Effector memory CD8-positive, alpha-beta T cell (primary cell): ENCODE measurements around the gene MYOM1.
"Not testable (repeated sequence)": the region's sequence is repeated elsewhere in the genome, so short reads cannot be mapped to it uniquely, and the experiment has no call there.

ENCODE experiments used
- ATAC-seq: fragments of 150-1000 bp; cut with Tn5 transposase; replicated peaks from 2 replicates; pipeline ENCODE4 v1.10.0; 2021; ENCODE audit warnings: mild to moderate bottlenecking, moderate library complexity
- DNase-seq, 3 experiments: peaks; one replicate each; pipeline ENCODE4 v3.0.0; 2021
- H3K27ac Mint-ChIP-seq, 2 donors: one replicate each; pipeline ENCODE4 v1.8.0; 2022; ENCODE audit warnings: mild to moderate bottlenecking in 2 of 2, mixed read lengths in 2 of 2, moderate library complexity in 2 of 2
- H3K27me3 Mint-ChIP-seq, 2 donors: one replicate each; pipeline ENCODE4 v1.8.0; 2022; ENCODE audit warnings: mixed read lengths in 2 of 2
- H3K36me3 Mint-ChIP-seq: one replicate; pipeline ENCODE4 v1.8.0; 2022; ENCODE audit warnings: mild to moderate bottlenecking, moderate library complexity, mixed read lengths; ENCODE audit not compliant: insufficient read depth
- H3K4me1 Mint-ChIP-seq, 2 donors: one replicate each; pipeline ENCODE4 v1.8.0; 2022; ENCODE audit warnings: low read depth in 2 of 2, mixed read lengths in 2 of 2
- H3K4me3 Mint-ChIP-seq, 2 donors: one replicate each; pipeline ENCODE4 v1.8.0; 2022; ENCODE audit warnings: mild to moderate bottlenecking in 2 of 2, mixed read lengths in 2 of 2, moderate library complexity in 2 of 2
- H3K9me3 Mint-ChIP-seq, 2 donors: one replicate each; pipeline ENCODE4 v1.8.0; 2022; ENCODE audit warnings: mixed read lengths in 2 of 2

MYOM1 gene

DNA sequence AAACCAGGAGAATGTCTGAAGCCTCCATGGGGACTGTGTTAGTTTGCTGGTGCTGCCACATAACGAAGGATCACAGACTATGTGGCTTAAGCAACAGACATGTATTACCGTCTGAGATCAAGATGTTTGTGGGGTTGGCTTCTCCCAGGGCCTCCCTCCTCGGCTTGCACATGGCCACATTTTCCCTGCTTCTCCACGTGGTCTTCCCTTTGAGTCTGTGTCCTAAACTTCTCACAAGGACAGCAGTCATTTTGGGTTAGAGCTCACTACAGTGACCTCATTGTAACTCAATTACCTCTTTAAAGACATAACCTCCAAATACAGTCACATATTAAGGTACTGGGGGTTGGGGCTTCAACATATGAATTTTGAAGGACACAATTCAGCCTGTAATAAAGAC is 162.2 kb downstream of the MYOM1 start:
- Mint-ChIP-seq H3K4me3 (no peak overlapping the region), H3K36me3 (peaks cover 18% of the 10 kb centered on the region), H3K27ac (peak overlapping the region; percentile 95 to 100), H3K9me3 (no peaks in the 10 kb centered on the region), H3K27me3 (peaks cover 0 to 4% of the 10 kb centered on the region in 2 donors), H3K4me1 (peaks cover 47 to 58% of the 10 kb centered on the region in 2 donors)
- ATAC-seq (no peak), DNase-seq (no peak)

DNA sequence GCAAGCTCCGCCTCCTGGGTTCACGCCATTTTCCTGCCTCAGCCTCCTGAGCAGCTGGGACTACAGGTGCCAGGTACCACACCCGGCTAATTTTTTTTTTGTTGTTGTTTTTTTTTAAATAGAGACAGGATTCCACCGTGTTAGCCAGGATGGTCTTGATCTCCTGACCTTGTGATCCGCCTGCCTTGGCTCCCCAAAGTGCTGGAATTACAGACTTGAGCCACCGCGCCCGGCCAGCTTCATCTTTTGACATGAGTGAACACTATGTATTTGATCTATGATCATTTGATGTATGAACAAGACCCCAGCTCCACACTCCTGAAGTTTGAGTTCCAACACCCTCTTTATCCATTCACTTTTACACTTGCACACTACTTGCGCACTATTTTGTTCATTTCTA is 163.5 kb downstream of the MYOM1 start:
- H3K9me3 Mint-ChIP-seq: no peaks in the 10 kb centered on the region
- no peak for DNase-seq
- H3K4me3 Mint-ChIP-seq: peak overlapping the region in 1 of 2 donors; percentile 32
- peaks cover 0 to 4% of the 10 kb centered on the region in 2 donors for H3K27me3 Mint-ChIP-seq
- ATAC-seq: no peak
- peak overlapping the region; percentile 95 to 100 for H3K27ac Mint-ChIP-seq
- peaks cover 12% of the 10 kb centered on the region for H3K36me3 Mint-ChIP-seq
- H3K4me1 Mint-ChIP-seq: peaks cover 43 to 52% of the 10 kb centered on the region in 2 donors

DNA sequence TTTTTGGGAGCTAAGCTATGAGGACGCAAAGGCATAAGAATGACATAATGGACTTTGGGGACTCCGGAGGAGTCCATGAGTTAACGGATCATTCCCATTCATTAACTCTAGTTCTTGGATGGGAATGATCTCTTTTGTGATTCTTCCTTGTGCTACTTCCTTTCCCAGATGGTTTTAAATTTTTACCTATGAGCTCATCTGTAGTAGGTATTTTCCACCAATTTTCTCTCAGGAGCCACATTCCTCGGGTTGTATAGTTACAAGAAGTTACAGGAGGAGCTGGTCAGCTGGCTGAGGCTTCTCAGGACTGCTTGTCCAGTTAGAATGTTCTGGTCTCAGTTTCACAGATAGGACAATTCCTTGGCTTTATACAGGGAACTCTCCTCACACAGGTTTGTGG is 164.0 kb downstream of the MYOM1 start:
- Mint-ChIP-seq H3K9me3 (no peaks in the 10 kb centered on the region), H3K27ac (peak overlapping the region in 1 of 2 donors; percentile 95), H3K4me1 (peaks cover 38 to 47% of the 10 kb centered on the region in 2 donors), H3K4me3 (no peak overlapping the region), H3K27me3 (peaks cover 0 to 4% of the 10 kb centered on the region in 2 donors), H3K36me3 (peaks cover 7% of the 10 kb centered on the region)
- ATAC-seq: no peak
- DNase-seq: no peak

DNA sequence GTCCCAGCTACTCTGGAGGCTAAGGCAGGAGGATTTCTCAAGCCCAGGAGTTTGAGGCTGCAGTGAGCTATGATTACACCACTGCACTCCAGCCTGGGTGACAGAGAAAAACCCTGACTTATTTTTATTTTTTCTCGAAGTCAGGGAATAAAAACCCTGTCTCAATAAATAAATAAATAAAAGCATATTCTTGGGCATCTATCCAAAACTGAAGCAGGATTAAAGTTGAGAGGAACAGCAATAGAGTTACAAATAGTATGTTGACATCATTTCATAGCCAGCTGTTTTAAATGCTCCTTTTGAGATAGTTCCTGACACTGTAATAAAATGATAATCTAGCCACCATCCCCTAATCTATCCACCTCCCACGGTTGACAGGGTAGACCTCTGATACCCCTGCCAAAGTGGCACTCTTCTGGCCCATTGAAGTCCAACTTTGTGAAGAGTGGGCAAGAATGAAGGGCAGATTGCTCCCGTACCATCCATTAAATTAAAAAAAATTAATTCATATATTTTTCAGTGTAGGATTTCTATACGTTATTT is 164.5 kb downstream of the MYOM1 start:
- Mint-ChIP-seq H3K4me3 (no peak overlapping the region), H3K4me1 (peaks cover 33 to 41% of the 10 kb centered on the region in 2 donors), H3K27ac (no peak overlapping the region), H3K9me3 (no peaks in the 10 kb centered on the region), H3K36me3 (peaks cover 2% of the 10 kb centered on the region), H3K27me3 (peaks cover 0 to 4% of the 10 kb centered on the region in 2 donors)
- ATAC-seq: no peak
- DNase-seq: no peak

DNA sequence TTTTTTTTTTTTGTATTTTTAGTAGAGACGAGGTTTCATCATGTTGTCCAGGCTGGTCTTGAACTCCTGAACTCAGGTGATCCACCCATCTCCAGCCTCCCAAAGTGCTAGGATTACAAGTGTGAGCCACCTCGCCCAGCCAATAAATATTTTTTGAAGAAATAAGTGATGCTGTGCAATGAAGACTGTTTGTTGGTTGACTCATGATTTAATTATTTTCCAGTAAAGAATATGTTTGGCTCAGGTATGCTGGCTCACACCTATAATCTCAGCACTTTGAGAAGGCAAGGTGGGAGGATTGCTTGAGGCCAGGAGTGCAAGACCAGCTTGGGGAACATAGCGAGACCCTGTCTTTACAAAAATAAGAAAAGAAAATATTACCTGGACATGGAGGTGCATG is 165.0 kb downstream of the MYOM1 start:
- Mint-ChIP-seq H3K4me1 (peaks cover 31 to 39% of the 10 kb centered on the region in 2 donors), H3K36me3 (no peaks in the 10 kb centered on the region), H3K27me3 (peaks cover 0 to 4% of the 10 kb centered on the region in 2 donors), H3K9me3 (no peaks in the 10 kb centered on the region), H3K4me3 (no peak overlapping the region), H3K27ac (peak overlapping the region in 1 of 2 donors; percentile 20)
- DNase-seq (no peak), ATAC-seq (no peak)

DNA sequence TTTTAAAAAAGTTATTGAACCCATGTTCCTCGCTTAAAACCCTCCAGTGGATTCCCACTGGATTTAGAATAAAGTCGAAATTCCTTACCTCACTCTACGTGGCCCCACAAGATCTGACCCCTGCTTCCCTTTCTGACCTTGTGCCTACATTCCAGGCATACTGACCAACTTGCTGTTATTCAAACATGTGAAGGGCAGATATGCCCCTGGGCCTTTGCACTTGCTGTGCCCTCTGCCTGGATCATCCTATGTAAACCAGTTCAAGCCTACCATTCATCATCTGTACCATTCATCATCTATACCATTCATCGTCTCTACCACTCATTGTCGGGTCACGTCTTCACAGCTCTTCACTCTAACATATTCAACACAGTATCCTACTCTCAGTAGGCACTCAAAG is 165.6 kb downstream of the MYOM1 start:
- no peaks in the 10 kb centered on the region for H3K36me3 Mint-ChIP-seq
- ATAC-seq: no peak
- H3K4me3 Mint-ChIP-seq: no peak overlapping the region
- H3K27ac Mint-ChIP-seq: peak overlapping the region in 1 of 2 donors; percentile 20
- peaks cover 31 to 34% of the 10 kb centered on the region in 2 donors for H3K4me1 Mint-ChIP-seq
- DNase-seq: no peak
- H3K27me3 Mint-ChIP-seq: peaks cover 0 to 4% of the 10 kb centered on the region in 2 donors
- no peaks in the 10 kb centered on the region for H3K9me3 Mint-ChIP-seq

DNA sequence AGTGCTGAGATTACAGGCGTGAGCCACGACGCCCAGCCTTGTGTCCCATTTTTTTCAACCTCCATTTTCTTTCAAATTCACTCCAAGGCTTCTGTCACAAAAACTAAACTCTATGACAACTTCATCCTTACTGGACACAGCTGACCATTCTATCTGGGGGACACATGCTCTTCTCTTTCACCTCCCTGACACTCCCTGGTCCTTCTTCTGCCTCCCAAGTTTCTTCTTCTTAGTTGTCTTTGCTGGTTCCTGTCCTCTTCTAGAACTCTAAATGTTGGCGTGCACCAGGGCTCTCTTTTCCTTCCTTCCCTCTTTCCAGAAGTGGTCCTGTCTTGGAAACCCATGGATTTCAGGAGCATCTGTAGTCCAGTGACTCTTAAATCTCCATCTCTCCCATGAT is 166.7 kb downstream of the MYOM1 start:
- ATAC-seq: no peak
- peaks cover 0 to 4% of the 10 kb centered on the region in 2 donors for H3K27me3 Mint-ChIP-seq
- H3K36me3 Mint-ChIP-seq: no peaks in the 10 kb centered on the region
- no peaks in the 10 kb centered on the region for H3K9me3 Mint-ChIP-seq
- H3K27ac Mint-ChIP-seq: peak overlapping the region in 1 of 2 donors; percentile 77
- H3K4me1 Mint-ChIP-seq: peaks cover 21 to 25% of the 10 kb centered on the region in 2 donors
- H3K4me3 Mint-ChIP-seq: no peak overlapping the region
- DNase-seq: no peak

DNA sequence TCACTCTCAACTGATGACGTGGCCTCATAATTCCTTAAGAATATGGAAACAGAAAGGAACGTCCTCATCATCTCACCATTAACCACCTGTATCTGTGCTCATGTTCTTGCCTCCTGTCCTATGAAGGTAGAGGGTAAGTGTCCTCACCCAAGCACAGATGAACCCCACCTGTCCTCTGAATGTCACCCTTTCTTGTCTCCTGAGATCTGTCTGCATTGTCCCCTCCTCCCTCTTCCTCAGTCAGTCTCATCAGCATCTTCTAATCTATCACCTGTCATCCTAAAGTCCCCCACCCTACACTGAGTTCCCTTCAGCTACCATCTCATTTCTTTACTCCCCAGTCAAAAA is 167.4 kb downstream of the MYOM1 start:
- no peak for ATAC-seq

DNA sequence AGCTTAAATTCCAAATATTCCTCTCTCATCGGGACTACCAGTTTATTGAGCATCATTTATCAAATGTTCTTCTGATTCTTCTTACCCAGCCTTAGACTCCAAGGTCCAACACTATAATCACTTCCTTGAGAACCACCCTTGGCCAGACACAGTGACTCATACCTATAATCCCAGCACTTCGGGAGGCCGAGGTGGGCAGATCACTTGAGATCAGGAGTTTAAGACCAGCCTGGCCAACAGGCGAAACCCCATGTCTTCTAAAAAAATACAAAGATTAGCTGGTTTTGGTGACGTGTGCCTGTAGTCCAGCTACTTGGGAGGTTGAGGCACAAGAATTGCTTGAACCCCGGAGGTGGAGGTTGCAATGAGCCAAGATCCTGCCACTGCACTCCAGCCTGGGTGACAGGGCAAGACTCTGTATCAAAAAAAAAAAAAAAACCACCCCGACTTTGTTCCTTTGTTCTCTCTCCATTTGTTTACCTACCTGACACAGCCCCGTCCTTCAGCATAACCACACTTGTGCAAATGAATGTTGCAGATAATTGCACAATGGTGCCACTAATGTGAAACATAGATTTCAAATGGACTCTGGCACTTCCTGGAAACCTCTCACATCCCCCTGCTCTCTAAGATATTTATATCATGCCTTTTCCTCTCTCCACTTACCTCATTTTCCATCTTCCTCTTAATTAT is 167.9 kb downstream of the MYOM1 start:
- no peaks in the 10 kb centered on the region for H3K36me3 Mint-ChIP-seq
- no peak for DNase-seq
- H3K4me3 Mint-ChIP-seq: no peak overlapping the region
- peaks cover 11 to 13% of the 10 kb centered on the region in 2 donors for H3K4me1 Mint-ChIP-seq
- no peaks in the 10 kb centered on the region for H3K9me3 Mint-ChIP-seq
- H3K27ac Mint-ChIP-seq: peak overlapping the region; percentile 1 to 10
- peaks cover 0 to 4% of the 10 kb centered on the region in 2 donors for H3K27me3 Mint-ChIP-seq
- ATAC-seq: no peak

More for the DNA sequence above, 167.4 kb downstream of the MYOM1 start:
- Mint-ChIP-seq H3K4me3 (no peak overlapping the region), H3K36me3 (no peaks in the 10 kb centered on the region), H3K27me3 (peaks cover 0 to 4% of the 10 kb centered on the region in 2 donors), H3K4me1 (peaks cover 14 to 18% of the 10 kb centered on the region in 2 donors), H3K27ac (peak overlapping the region in 1 of 2 donors; percentile 10), H3K9me3 (no peaks in the 10 kb centered on the region)
- DNase-seq: no peak

DNA sequence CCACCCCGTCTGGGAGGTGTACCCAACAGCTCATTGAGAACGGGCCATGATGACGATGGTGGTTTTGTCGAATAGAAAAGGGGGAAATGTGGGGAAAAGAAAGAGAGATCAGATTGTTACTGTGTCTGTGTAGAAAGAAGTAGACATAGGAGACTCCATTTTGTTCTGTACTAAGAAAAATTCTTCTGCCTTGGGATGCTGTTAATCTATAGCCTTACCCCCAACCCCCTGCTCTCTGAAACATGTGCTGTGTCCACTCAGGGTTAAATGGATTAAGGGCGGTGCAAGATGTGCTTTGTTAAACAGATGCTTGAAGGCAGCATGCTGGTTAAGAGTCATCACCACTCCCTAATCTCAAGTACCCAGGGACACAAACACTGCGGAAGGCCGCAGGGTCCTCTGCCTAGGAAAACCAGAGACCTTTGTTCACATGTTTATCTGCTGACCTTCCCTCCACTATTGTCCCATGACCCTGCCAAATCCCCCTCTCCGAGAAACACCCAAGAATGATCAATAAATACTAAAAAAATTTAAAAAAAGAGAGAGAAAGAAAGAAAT is 169.8 kb downstream of the MYOM1 start:
- H3K4me1 Mint-ChIP-seq, ATAC-seq, H3K9me3 Mint-ChIP-seq, H3K4me3 Mint-ChIP-seq, DNase-seq, H3K27ac Mint-ChIP-seq, H3K36me3 Mint-ChIP-seq, H3K27me3 Mint-ChIP-seq: not testable (repeated sequence)

DNA sequence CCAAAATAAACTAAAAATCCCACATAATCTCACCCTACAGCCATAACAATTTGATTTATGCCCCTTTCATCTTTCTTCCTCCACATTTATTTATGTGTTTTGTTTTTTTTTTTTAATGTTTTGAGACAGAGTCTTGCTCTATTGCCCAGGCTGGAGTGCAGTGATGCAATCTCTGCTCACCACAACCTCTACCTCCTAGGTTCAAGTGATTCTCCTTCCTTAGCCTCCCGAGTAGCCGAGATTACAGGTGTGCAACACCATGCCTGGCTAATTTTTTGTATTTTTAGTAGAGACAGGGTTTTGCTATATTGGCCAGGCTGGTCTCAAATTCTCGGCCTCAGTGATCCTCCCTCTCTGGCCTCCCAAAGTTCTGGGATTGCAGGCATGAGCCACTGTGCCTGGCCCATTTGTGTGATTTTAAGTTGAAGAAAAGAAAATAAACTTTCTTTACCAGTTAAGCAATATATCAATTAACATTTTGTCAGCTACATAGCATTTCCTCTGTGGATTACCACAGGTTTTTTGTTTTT is 170.9 kb downstream of the MYOM1 start:
- Mint-ChIP-seq H3K4me1 (peaks cover 7 to 10% of the 10 kb centered on the region in 2 donors), H3K9me3 (no peaks in the 10 kb centered on the region)

DNA sequence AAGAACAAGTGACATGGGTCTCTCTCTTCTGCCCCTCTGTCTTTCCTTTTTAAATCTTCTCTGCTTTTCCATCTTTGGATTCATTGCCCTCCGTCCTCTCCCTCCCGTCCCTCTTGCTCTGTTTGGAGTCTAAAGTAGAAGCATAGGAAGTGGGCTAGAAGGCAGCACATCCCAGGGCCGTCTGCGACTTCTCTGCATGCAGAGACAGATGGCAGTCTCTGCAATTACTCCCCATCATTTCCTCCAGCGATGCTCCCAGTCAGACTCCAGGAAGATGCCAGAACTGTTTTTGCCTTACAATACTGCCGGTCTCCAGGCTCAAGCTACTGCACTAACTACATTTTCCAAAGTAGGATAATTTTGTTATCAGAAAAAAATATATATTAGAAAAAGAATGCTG is 171.6 kb downstream of the MYOM1 start:
- H3K27me3 Mint-ChIP-seq: no peaks in the 10 kb centered on the region
- no peak overlapping the region for H3K4me3 Mint-ChIP-seq
- H3K27ac Mint-ChIP-seq: no peak overlapping the region
- H3K36me3 Mint-ChIP-seq: no peaks in the 10 kb centered on the region
- peaks cover 7 to 10% of the 10 kb centered on the region in 2 donors for H3K4me1 Mint-ChIP-seq
- DNase-seq (no peak), ATAC-seq (no peak)
- H3K9me3 Mint-ChIP-seq: no peaks in the 10 kb centered on the region

More for the DNA sequence above, 170.9 kb downstream of the MYOM1 start:
- no peak for ATAC-seq
- H3K27ac Mint-ChIP-seq: no peak overlapping the region
- DNase-seq: no peak
- H3K27me3 Mint-ChIP-seq: no peaks in the 10 kb centered on the region
- no peaks in the 10 kb centered on the region for H3K36me3 Mint-ChIP-seq
- H3K4me3 Mint-ChIP-seq: no peak overlapping the region

DNA sequence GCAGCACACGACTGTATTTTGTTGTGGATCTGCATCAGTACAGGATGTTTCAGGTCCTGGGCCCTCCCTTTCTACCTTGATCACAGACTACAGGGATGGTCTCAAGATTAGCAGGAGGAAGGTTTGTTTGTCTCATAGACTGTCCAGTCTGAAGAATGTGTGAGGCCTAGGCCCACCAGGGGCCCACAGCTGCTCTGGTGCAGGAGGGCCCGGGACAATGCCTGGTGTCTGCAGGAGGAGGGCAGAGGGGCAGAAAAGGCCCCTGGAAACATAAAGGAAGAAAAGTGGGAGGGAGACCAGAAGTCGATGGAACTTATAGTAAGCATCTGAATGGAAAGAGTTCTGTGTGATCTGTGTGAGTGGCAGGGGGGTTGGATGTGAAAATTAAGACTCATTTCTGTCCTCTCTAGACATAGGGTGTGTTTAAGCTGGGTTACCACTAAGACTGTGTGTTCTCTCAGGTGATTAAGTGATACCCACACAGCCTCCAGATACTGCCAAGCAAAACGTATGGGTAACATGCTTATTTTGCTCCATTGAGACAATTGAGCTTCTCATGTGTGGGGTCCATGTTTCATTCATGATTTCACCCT is 173.5 kb downstream of the MYOM1 start:
- Mint-ChIP-seq H3K27me3 (no peaks in the 10 kb centered on the region), H3K27ac (peak overlapping the region in 1 of 2 donors; percentile 2), H3K9me3 (no peaks in the 10 kb centered on the region), H3K36me3 (no peaks in the 10 kb centered on the region), H3K4me1 (peaks cover 2 to 3% of the 10 kb centered on the region in 2 donors), H3K4me3 (no peak overlapping the region)
- no peak for ATAC-seq
- DNase-seq: no peak
